OCI-LY7 (cell line): ENCODE data around the gene TMEM204.

ENCODE experiments used
- EZH2phosphoT487 ChIP-seq: fragments of 200-600 bp; sonication (generic); IDR thresholded peaks from 2 replicates; pipeline ENCODE4 v1.6.1; 2018; ENCODE audit warnings: low read depth, borderline replicate concordance, mild to moderate bottlenecking, mixed run types, antibody characterized with exemption, low read length, moderate library complexity, mixed read lengths
- TF ChIP-seq, protein P1 (sequence below): fragments of 200-600 bp; sonication (generic); conservative IDR thresholded peaks from 2 replicates; pipeline ENCODE4 v1.5.1; 2014; ENCODE audit warnings: mild to moderate bottlenecking, antibody characterized with exemption, low read length, moderate library complexity, mixed read lengths

DNA sequence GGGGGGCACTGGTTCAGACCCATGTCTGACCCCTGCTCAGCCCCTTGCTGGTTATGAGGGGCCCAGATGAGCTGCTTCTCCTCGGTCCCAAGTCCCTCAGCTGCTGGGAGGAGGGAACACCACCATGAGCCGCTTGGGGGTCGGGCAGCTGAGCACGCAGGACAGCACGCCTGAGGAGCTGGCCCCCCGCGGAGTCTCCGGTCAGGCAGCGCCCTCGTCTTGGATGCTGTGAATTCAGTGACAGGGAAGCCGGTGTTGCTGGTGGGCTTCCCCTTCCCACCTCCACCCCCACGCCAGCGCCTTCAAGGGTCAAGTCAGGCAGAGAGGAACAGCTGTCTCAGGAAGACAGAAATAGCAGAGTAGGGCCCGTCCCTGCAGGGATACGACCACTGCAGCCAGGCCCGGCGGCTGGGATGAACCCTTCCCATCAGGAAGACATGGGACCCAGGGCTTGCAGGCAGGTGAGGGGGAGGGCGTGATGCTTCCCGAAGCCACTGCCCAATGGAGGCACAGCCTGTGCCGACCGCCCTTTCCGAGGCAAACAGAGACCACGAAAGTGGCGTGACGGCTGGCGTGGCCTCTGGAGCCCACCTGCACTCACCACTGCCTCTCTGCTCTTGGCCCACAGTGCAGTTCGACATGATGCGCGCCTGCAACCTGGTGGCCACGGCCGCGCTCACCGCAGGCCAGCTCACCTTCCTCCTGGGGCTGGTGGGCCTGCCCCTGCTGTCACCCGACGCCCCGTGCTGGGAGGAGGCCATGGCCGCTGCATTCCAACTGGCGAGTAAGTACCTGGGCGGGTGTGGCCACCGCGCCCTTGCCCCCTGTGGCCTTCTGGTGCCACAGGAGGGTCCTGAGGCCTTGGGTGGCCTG lies 8.1 kb downstream of the TMEM204 start:
- TF ChIP-seq, protein P1, sequence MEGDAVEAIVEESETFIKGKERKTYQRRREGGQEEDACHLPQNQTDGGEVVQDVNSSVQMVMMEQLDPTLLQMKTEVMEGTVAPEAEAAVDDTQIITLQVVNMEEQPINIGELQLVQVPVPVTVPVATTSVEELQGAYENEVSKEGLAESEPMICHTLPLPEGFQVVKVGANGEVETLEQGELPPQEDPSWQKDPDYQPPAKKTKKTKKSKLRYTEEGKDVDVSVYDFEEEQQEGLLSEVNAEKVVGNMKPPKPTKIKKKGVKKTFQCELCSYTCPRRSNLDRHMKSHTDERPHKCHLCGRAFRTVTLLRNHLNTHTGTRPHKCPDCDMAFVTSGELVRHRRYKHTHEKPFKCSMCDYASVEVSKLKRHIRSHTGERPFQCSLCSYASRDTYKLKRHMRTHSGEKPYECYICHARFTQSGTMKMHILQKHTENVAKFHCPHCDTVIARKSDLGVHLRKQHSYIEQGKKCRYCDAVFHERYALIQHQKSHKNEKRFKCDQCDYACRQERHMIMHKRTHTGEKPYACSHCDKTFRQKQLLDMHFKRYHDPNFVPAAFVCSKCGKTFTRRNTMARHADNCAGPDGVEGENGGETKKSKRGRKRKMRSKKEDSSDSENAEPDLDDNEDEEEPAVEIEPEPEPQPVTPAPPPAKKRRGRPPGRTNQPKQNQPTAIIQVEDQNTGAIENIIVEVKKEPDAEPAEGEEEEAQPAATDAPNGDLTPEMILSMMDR, result no peak
- no peak for TF ChIP-seq EZH2phosphoT487
